Measurements from ENCODE around the gene SEZ6.

The SEZ6 gene

DNA sequence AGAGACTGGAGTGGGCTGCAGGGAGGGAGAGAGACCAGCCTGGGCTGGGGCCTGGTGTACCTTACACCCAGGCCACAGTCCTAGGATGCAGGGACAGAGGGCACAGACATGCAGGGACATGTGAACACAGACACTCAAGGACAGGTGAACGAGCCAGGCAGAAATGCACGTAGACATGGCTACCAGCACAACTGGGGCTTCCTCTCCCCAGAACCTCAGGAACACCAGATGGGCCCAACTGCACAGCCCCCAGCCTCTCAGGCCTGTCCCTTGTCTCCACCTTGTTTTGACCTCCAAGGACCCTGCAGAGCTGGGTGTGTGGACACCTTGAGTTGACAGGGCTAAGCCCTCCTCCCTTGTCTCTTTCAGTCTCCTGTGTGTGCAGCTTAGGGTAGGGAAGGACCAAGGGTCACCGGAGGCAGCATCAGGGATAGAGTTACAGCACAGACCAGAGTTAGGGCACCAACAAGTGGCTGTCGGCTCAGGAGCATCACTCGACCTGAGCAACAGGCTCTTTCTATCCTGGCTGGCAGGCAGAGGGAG lies 9.2 kb downstream of the SEZ6 start:
- Mint-ChIP-seq H3K9me3 (no peaks in the 10 kb centered on the region), H3K27me3 (peaks cover 2% of the 10 kb centered on the region), H3K4me3 (no peak overlapping the region), H3K27ac (no peak overlapping the region), H3K4me1 (no peaks in the 10 kb centered on the region), H3K36me3 (no peaks in the 10 kb centered on the region)

DNA sequence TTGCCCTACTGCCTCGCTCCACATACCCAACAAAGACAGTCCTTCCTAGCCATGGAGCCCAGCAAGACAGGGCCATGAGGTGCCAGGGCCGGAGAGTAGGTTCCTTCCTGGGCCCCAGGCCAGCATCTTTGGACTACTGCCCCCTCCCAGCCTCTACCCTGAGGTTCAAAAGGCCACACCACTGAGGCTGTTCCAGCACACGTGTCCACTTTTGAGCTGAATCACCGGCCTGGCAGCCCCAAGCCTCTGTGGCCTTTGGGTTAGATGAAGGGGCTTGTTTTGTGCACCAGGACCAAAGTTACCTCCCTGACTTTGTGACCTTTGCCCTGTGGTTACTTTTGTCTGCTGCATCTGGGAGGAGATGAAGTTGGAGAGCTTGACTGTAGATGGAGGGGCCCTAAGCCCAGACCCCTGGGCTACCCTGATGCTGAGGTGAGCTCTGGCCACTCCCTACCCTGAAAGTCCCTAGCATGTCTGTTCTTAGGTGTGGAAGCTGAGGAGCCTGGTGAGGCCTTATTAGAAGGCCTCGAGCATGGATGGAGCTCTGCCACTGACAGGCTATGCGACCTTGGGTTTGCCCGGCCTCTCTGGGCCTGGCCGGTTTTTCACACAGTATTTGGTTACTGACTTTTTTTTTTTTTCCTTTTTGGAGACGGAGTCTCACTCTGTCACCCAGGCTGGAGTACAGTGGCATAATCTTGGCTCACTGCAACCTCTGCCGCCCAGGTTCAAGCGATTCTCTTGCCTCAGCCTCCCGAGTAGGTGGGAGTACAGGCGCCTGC lies 12.0 kb downstream of the SEZ6 start:
- Mint-ChIP-seq H3K36me3 (no peaks in the 10 kb centered on the region), H3K4me3 (no peak overlapping the region), H3K9me3 (no peaks in the 10 kb centered on the region), H3K27me3 (peaks cover 2% of the 10 kb centered on the region), H3K4me1 (no peaks in the 10 kb centered on the region), H3K27ac (no peak overlapping the region)

DNA sequence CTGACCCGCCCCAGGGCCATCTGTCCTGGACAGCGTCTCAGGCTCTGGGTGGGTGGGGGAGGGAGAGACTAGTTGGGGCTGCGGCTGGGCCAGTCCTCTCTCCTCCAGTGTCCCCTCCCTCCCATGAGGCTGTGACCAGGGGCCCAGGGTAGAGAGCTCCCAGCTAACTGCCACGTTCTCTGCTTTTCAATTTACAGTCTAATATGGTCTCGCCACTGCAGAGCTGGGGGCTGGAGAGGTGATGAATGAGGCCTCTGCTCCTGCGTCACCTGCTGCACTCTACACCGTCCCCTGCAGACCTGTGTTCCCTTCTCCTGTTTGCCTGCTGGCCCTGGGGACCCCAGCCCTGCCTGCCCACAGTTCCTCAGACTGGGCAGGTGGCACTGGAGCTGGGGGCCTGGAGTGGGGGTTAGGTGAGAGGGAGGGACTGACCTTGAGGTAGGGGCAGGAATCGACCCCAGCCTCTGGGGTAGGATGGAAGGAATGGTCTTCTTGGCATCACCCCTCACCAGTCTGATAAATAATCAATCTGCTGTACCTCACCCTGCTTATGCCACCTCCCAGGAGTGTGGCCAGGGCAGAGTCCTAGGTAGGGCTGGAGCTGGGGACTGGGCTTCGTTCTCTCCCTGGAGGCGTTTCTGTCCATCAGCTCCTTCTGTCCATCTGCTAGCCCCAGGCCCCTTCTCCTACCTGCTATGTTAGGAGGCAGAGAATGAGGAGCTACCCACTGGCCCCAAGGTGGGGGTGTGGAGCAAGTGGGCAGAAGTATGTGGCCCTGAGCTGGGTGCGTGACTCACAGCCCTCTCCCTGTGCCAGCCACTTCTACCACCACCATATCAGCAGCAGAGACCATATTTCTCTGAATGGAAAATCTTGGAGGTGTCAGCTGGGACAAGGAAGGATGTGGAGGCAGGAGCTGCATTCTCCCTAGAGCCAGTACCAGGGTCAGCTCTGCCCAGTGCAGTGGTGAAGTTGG lies 12.9 kb downstream of the SEZ6 start:
- H3K4me3 Mint-ChIP-seq, result no peak overlapping the region
- no peaks in the 10 kb centered on the region for H3K36me3 Mint-ChIP-seq
- no peaks in the 10 kb centered on the region for H3K4me1 Mint-ChIP-seq
- H3K27ac Mint-ChIP-seq, result no peak overlapping the region
- peaks cover 2% of the 10 kb centered on the region for H3K27me3 Mint-ChIP-seq
- H3K9me3 Mint-ChIP-seq, result no peaks in the 10 kb centered on the region

- Mint-ChIP-seq H3K27ac (no peak overlapping the region), H3K9me3 (no peaks in the 10 kb centered on the region), H3K36me3 (no peaks in the 10 kb centered on the region)
Measured at GRCh38 chr17:28992185-28992584, 13.6 kb downstream of the SEZ6 start.

DNA sequence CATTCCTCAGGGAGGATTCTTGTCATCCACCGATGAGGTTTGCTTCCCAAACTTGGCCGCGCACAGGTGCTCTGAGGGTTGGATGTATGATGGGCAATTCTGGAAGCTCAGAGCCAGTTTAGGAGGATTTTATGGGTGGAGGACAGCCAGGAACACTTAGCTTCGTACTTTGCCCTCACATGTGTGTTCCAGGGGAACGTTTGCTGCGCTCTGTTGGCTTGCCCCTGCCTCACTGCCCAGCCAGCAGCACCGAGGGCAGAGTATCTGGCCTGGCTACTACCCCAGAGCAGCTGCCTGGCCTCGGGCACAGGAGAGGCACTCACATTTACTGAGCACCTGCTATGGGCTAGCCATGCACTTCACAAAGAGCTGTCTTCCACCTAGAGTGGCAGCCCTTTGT lies 14.1 kb downstream of the SEZ6 start:
- H3K4me3 Mint-ChIP-seq, result no peak overlapping the region
- H3K36me3 Mint-ChIP-seq, result no peaks in the 10 kb centered on the region

More at GRCh38 chr17:28992185-28992584, 13.6 kb downstream of the SEZ6 start:
- Mint-ChIP-seq H3K4me1 (no peaks in the 10 kb centered on the region), H3K4me3 (no peak overlapping the region), H3K27me3 (peaks cover 2% of the 10 kb centered on the region)

GRCh38 chr17:28989028-28989427 lies 16.8 kb downstream of the SEZ6 start:
- H3K27ac Mint-ChIP-seq, result no peak overlapping the region
- peaks cover under 1% of the 10 kb centered on the region for H3K4me1 Mint-ChIP-seq
- no peaks in the 10 kb centered on the region for H3K27me3 Mint-ChIP-seq
- H3K4me3 Mint-ChIP-seq, result no peak overlapping the region
- H3K9me3 Mint-ChIP-seq, result no peaks in the 10 kb centered on the region
- no peaks in the 10 kb centered on the region for H3K36me3 Mint-ChIP-seq

More for the DNA sequence above, 14.1 kb downstream of the SEZ6 start:
- no peak overlapping the region for H3K27ac Mint-ChIP-seq
- H3K27me3 Mint-ChIP-seq, result peaks cover under 1% of the 10 kb centered on the region
- no peaks in the 10 kb centered on the region for H3K9me3 Mint-ChIP-seq
- H3K4me1 Mint-ChIP-seq, result no peaks in the 10 kb centered on the region

- Mint-ChIP-seq H3K4me3 (no peak overlapping the region), H3K36me3 (no peaks in the 10 kb centered on the region), H3K4me1 (peaks cover 6% of the 10 kb centered on the region), H3K27ac (no peak overlapping the region), H3K27me3 (no peaks in the 10 kb centered on the region), H3K9me3 (no peaks in the 10 kb centered on the region)
Measured at GRCh38 chr17:28988475-28988874, 17.4 kb downstream of the SEZ6 start.

DNA sequence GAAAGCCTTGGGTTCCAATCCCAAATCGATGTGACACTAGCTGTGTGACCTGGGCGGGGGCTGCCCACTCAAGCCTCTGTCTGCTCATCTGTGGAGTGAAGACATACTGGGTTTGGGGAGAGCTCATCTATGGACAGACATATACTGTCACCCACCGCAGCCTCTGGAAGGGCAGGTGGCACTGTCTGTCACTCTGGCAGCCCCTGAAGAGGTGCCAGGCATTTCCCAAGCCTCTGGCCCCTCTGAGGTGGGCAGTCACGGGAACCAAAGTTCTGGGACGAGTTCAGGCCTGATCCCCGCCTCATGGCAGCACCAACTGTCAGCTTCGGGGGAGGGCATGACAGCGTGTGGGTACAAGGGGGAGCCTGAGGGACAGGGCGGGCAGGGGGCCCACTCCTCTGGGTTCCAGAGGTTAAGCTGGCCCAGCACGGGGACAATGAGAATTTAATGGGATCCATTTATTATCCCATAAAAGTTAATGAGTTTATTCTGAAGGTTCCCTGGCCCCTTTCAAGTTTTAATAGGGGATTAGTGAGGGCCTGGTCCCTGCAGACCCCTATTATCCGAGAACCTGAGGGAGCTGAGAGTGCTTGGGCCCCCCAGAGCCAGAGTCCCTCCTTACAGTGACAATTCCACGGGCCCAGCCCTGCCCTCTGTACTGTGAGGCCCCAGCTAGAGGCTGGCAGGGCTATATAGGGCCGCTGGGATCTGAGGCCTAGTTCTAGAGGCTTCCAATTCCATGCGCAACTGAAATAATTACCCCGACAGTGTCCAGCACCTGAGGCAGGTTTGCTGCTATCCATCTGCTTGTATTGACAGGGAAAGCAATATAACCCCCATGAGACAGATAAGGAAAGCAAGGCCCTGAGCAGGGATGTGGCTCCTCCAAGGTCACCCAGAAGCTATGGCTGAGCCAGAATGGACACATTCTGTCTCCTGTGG lies 18.8 kb downstream of the SEZ6 start:
- Mint-ChIP-seq H3K4me3 (no peak overlapping the region), H3K4me1 (peaks cover 21% of the 10 kb centered on the region), H3K36me3 (no peaks in the 10 kb centered on the region), H3K27ac (no peak overlapping the region), H3K9me3 (no peaks in the 10 kb centered on the region), H3K27me3 (no peaks in the 10 kb centered on the region)

DNA sequence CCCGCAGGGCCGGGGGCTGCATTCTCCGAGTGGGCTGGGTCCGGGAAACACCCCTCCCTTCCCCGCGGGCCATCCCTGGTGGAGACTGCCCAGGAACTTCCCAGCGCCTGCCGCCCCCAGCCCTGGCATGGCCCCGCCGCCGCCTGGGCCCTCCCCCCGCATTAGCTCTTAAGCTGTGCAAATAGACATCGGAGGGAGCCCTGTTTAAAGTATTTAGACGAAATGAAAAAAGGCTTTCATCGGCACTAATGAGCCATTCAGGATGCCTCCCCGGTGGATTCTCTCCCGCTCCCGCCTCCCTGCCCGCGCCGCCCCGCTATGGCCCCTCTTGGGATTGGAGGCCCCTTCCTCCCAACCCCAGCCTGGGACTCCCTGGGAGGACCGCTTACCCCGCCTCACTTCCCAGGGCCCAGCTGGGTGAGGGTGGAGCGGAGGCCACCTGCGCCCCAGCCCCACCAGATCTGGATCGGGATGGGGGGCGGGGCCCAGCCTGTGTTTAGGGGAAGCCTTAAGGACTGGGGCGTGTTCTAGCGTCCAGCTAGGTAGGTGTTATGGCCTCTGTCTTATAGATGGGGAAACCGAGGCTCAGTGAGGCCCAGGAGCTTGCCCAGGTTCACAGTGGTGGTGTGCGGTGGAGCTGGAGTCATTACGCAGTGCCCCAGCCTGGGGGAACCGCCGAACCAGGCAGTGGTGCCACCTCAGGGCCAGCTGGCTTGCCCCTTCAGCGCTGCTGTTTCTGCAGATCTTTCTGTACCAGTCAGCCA lies 19.7 kb downstream of the SEZ6 start:
- Mint-ChIP-seq H3K4me3 (no peak overlapping the region), H3K9me3 (no peaks in the 10 kb centered on the region), H3K27ac (no peak overlapping the region), H3K27me3 (no peaks in the 10 kb centered on the region), H3K4me1 (peaks cover 23% of the 10 kb centered on the region), H3K36me3 (no peaks in the 10 kb centered on the region)

GRCh38 chr17:28983286-28984230 lies 22.3 kb downstream of the SEZ6 start:
- Mint-ChIP-seq H3K27me3 (no peaks in the 10 kb centered on the region), H3K36me3 (no peaks in the 10 kb centered on the region), H3K27ac (peak overlapping the region; percentile 90), H3K4me3 (no peak overlapping the region), H3K9me3 (no peaks in the 10 kb centered on the region), H3K4me1 (peaks cover 23% of the 10 kb centered on the region)

DNA sequence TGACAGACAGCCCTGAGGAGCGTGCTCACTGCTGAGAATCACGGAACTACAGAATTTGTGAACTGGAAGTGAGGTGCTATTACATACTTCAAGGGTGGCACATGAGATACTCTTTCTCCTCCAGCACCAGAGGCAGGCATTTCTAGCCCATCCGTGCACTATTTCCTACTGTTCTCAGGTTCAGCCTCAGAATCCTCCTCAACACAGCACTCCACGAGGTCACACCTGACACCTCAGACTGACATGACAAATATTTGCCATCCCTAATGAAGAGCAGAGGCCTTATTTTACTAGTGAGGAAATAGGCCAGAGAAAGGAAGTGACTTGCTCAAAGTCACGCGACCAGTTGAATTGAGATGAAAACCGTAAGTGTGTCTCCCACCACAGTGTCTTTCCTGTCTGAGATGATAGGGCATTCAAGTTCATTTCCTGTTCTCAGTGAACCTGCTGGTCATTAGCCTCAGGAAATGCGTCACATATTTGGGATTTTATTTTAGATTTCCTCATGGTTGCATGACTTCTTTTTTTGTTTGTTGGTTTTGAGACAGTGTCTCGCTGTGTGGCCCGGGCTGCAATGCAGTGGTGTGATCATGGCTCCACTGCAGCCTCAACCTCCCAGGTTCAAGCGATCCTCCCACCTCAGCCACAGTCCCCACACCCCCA lies 23.6 kb downstream of the SEZ6 start:
- Mint-ChIP-seq H3K4me1 (peaks cover 23% of the 10 kb centered on the region), H3K27me3 (no peaks in the 10 kb centered on the region), H3K27ac (peak overlapping the region; percentile 90), H3K4me3 (peak overlapping the region; percentile 62), H3K36me3 (no peaks in the 10 kb centered on the region), H3K9me3 (no peaks in the 10 kb centered on the region)

DNA sequence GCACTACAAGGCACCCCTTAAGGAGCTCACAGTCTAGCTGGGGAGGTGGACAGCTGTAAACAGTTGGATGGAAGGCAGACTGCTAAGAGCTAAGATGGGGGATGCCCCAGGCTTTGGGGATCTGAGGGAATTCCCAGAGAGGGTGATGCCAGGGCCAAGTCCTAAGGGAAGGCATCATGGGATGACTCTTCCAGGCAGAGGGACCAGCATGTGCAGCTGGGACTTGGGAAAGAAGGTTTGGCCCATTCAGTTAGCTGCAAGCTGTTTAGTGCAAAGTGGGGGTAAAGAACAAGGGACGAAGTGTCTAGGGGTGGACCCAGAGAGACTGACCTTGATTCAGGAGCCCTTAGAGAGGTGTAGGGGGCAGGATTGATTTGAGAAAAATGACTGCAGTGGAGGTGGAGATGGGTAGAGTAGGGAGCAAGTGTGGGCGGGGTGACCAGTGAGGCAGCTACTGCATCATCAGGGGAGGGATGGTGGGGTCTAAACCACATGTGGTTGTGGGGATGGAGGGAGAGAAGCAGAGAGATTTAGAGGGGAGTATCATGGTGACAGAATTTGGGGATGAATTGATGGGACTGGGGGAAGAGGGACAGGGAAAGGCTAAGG lies 27.4 kb downstream of the SEZ6 start:
- H3K27ac Mint-ChIP-seq, result no peak overlapping the region
- H3K9me3 Mint-ChIP-seq, result no peaks in the 10 kb centered on the region
- H3K27me3 Mint-ChIP-seq, result no peaks in the 10 kb centered on the region
- peaks cover 17% of the 10 kb centered on the region for H3K4me1 Mint-ChIP-seq
- H3K4me3 Mint-ChIP-seq, result no peak overlapping the region
- no peaks in the 10 kb centered on the region for H3K36me3 Mint-ChIP-seq

Data from activated naive CD4-positive, alpha-beta T cell treated with anti-CD3 and anti-CD28 coated beads, Interleukin-2, amount 50 U/mL, for 24 hours (primary cell).